Measurements from ENCODE around the gene FGFR3. TPM values are rescaled to one million over a fixed set of nuclear protein-coding genes. Genes with fewer than 3 reads are reported as not detected.

Gene FGFR3
- total RNA-seq, 4 donors from 2014 or later, result 1.2 to 2.0 (median 1.6) TPM

DNA sequence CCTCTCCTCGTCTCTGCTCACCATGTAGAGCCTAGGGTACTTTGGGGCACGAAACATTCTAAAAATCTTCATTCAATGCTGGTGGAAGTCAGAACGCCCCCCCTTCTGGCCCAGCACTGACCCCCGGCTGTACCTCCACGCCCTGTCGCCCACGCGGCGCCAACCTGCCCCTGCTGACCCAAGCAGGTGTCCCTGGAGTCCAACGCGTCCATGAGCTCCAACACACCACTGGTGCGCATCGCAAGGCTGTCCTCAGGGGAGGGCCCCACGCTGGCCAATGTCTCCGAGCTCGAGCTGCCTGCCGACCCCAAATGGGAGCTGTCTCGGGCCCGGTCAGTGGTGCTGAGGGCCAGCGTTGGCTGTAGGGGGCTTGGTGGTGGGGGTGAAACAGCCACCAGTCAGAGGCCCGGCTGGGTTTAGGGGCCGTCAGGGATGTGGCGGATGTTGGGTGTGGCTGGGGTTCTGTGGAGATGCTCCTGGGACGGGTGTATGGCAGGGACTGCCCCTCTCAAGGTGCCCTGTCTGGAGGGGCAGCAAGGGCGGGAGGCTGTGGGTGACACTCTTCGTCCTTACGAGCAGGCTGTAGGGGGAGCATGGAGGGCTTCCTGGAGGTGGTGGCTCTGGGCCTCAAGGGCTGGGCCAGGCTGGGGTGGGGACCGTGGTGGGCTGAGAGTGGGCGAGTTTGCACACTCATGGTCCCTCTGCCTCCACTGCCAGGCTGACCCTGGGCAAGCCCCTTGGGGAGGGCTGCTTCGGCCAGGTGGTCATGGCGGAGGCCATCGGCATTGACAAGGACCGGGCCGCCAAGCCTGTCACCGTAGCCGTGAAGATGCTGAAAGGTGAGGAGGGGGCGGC is 11.8 kb downstream of the FGFR3 start:
- TF ChIP-seq EP300 (IDR thresholded peaks at IDR 0.05), result no peak
- TF ChIP-seq POLR2A (IDR thresholded peaks at IDR 0.05; ENCODE audit: low read depth), result no peak
- TF ChIP-seq, protein P1, sequence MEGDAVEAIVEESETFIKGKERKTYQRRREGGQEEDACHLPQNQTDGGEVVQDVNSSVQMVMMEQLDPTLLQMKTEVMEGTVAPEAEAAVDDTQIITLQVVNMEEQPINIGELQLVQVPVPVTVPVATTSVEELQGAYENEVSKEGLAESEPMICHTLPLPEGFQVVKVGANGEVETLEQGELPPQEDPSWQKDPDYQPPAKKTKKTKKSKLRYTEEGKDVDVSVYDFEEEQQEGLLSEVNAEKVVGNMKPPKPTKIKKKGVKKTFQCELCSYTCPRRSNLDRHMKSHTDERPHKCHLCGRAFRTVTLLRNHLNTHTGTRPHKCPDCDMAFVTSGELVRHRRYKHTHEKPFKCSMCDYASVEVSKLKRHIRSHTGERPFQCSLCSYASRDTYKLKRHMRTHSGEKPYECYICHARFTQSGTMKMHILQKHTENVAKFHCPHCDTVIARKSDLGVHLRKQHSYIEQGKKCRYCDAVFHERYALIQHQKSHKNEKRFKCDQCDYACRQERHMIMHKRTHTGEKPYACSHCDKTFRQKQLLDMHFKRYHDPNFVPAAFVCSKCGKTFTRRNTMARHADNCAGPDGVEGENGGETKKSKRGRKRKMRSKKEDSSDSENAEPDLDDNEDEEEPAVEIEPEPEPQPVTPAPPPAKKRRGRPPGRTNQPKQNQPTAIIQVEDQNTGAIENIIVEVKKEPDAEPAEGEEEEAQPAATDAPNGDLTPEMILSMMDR (IDR thresholded peaks at IDR 0.05), result no peak
- no peak for TF ChIP-seq POLR2AphosphoS5 (IDR thresholded peaks at IDR 0.05)
- peaks cover 0 to 39% (median 0%) of the 10 kb centered on the region in 4 donors for H3K27me3 ChIP-seq
- intact Hi-C loops (cut with DNase I), result no loop called here

DNA sequence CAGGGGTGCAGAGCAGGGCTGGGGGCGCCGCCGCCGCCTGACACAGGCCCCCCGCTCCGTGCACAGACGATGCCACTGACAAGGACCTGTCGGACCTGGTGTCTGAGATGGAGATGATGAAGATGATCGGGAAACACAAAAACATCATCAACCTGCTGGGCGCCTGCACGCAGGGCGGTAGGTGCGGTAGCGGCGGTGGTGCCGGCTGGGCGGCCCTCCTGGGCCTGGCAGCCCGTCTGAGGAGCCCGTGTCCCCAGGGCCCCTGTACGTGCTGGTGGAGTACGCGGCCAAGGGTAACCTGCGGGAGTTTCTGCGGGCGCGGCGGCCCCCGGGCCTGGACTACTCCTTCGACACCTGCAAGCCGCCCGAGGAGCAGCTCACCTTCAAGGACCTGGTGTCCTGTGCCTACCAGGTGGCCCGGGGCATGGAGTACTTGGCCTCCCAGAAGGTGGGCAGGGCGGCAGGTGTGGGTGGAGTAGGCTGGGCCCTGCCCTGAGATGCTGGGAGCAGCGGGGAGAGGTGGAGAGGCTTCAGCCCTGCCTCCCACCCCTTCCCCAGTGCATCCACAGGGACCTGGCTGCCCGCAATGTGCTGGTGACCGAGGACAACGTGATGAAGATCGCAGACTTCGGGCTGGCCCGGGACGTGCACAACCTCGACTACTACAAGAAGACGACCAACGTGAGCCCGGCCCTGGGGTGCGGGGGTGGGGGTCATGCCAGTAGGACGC is 12.6 kb downstream of the FGFR3 start:
- Histone ChIP-seq H3K4me1 (peaks cover 0 to 4% (median 0%) of the 10 kb centered on the region in 4 donors), H3K9me3 (no peaks in the 10 kb centered on the region), H3K36me3 (peaks cover 0 to 4% (median under 1%) of the 10 kb centered on the region in 4 donors), H3K4me3 (no peak overlapping the region), H3K27ac (replicated peaks in 1 of 4) (no peak overlapping the region), H3K27me3 (peaks cover 0 to 31% (median 0%) of the 10 kb centered on the region in 4 donors)
- DNase-seq (ENCODE audit: extremely low spot score), result no peak
- WGBS, result 95% methylated on average over 22 of the region's 47 CpGs
- TF ChIP-seq POLR2A (IDR thresholded peaks at IDR 0.05; ENCODE audit: low read depth), result no peak
- TF ChIP-seq EP300 (IDR thresholded peaks at IDR 0.05), result no peak
- TF ChIP-seq, protein P1 (IDR thresholded peaks at IDR 0.05), result no peak
- TF ChIP-seq POLR2AphosphoS5 (IDR thresholded peaks at IDR 0.05), result no peak
- intact Hi-C loops (cut with DNase I), result no loop called here

More for the DNA sequence above, 11.8 kb downstream of the FGFR3 start:
- no peaks in the 10 kb centered on the region for H3K36me3 ChIP-seq
- H3K4me1 ChIP-seq, result peaks cover 0 to 4% (median 0%) of the 10 kb centered on the region in 4 donors
- H3K27ac ChIP-seq (replicated peaks in 1 of 4), result no peak overlapping the region
- H3K9me3 ChIP-seq, result no peaks in the 10 kb centered on the region
- no peak for DNase-seq (ENCODE audit: extremely low spot score)
- H3K4me3 ChIP-seq, result no peak overlapping the region
- WGBS, result 99% methylated on average over 20 of the region's 37 CpGs

DNA sequence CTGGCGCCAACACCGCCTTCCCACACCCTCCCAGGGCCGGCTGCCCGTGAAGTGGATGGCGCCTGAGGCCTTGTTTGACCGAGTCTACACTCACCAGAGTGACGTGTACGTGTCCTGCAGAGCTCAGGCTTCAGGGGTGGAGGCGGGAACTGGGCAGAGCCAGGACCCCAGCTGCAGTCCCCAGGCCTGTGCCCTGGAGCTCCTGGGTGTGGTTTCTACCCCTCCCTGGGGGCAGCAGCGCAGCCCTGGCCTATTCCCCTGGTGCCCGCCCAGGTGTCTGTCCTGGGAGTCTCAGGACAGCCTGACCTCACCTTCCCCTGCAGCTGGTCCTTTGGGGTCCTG is 13.1 kb downstream of the FGFR3 start:
- intact Hi-C loops (cut with DNase I), result no loop called here
- Histone ChIP-seq H3K27ac (replicated peaks in 1 of 4) (no peak overlapping the region), H3K4me3 (no peak overlapping the region), H3K9me3 (no peaks in the 10 kb centered on the region), H3K36me3 (peaks cover 0 to 10% (median 5%) of the 10 kb centered on the region in 4 donors), H3K27me3 (peaks cover 0 to 26% (median 0%) of the 10 kb centered on the region in 4 donors), H3K4me1 (peaks cover 0 to 4% (median 0%) of the 10 kb centered on the region in 4 donors)
- 93% methylated on average over 2 of the region's 11 CpGs for WGBS
- no peak for TF ChIP-seq POLR2AphosphoS5 (IDR thresholded peaks at IDR 0.05)
- TF ChIP-seq, protein P1 (IDR thresholded peaks at IDR 0.05), result no peak
- no peak for DNase-seq (ENCODE audit: extremely low spot score)

DNA sequence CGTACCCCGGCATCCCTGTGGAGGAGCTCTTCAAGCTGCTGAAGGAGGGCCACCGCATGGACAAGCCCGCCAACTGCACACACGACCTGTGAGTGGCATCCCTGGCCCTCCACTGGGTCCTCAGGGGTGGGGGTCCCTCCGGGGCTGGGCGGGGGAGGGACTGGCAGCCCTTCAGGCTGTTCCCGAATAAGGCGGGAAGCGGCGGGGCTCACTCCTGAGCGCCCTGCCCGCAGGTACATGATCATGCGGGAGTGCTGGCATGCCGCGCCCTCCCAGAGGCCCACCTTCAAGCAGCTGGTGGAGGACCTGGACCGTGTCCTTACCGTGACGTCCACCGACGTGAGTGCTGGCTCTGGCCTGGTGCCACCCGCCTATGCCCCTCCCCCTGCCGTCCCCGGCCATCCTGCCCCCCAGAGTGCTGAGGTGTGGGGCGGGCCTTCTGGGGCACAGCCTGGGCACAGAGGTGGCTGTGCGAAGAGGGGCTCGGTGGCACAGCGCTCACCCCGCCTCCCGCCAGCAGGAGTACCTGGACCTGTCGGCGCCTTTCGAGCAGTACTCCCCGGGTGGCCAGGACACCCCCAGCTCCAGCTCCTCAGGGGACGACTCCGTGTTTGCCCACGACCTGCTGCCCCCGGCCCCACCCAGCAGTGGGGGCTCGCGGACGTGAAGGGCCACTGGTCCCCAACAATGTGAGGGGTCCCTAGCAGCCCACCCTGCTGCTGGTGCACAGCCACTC is 13.7 kb downstream of the FGFR3 start:
- DNase-seq (ENCODE audit: extremely low spot score), result no peak
- Histone ChIP-seq H3K27me3 (peaks cover 0 to 21% (median 0%) of the 10 kb centered on the region in 4 donors), H3K36me3 (peaks cover 0 to 12% (median 9%) of the 10 kb centered on the region in 4 donors), H3K4me1 (peaks cover 0 to 4% (median 0%) of the 10 kb centered on the region in 4 donors), H3K4me3 (no peak overlapping the region), H3K27ac (replicated peaks in 1 of 4) (no peak overlapping the region), H3K9me3 (no peaks in the 10 kb centered on the region)
- no peak for TF ChIP-seq POLR2A (IDR thresholded peaks at IDR 0.05; ENCODE audit: low read depth)
- TF ChIP-seq POLR2AphosphoS5 (IDR thresholded peaks at IDR 0.05), result no peak
- TF ChIP-seq, protein P1 (IDR thresholded peaks at IDR 0.05), result no peak
- TF ChIP-seq EP300 (IDR thresholded peaks at IDR 0.05), result no peak
- intact Hi-C loops (cut with DNase I), result no loop called here
- 89% methylated on average over 14 of the region's 41 CpGs for WGBS

Data from esophagus muscularis mucosa (tissue), 4 donors.